GM12864 (cell line): ENCODE data around the gene PCSK7.
A peak's percentile ranks its signal among the peaks of the same experiment; 100 is the strongest.
"Not testable (repeated sequence)": the region's sequence is repeated elsewhere in the genome, so short reads cannot be mapped to it uniquely, and the experiment has no call there.

Experiments
- DNase-seq: peaks from one replicate; pipeline ENCODE4 v3.0.0-alpha.2; 2011; ENCODE audit warnings: low read depth
- H3K4me3 ChIP-seq: 2 replicates; pipeline ENCODE4 v1.5.1; 2011; ENCODE audit warnings: mild to moderate bottlenecking, low read depth, low read length, control low read depth
- CTCF ChIP-seq: IDR thresholded peaks from 2 replicates; pipeline ENCODE4 v1.5.1; 2011; ENCODE audit warnings: low read depth, mild to moderate bottlenecking, moderate library complexity, low read length, control low read depth, inconsistent platforms; ENCODE audit errors: missing control alignments

The PCSK7 gene

DNA sequence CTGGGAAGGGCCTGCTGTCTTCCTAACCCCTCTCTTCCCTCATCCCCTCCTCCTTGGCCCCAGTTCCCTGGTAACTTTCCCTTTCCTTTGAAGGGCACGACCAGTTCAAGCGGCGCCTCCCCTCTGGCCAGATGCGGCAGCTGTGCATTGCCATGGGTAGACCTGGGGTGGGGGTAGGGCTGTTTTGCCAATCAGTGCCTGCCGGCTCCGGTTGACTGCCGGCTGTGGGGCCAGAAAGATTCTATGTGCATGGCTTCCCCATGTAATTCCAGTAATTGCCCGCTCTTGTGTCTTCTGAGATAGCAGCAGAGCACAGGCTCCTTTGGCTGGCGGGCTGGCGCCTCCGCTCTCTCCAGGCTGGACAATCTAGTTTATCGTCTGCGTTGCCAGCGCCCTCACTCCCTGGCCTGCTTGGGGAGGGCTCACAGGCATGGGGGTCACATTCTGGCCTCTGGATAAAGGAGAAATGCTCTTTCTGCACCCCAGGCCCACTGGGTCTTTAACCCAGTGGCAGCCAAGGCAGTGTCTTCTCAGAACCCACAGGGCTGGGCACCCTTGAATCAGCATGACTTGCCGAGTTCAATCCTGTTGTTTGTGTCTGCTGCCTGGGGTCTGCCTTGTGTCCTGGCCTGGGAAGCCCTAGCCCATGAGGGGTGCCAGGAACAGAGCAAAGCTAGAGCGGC is 43.9 kb downstream of the PCSK7 start:
- no peak for DNase-seq
- no peak overlapping the region for H3K4me3 ChIP-seq
- no peak for TF ChIP-seq CTCF

- DNase-seq = no peak
- H3K4me3 ChIP-seq = no peak overlapping the region
- TF ChIP-seq CTCF = no peak
Measured at GRCh38 chr11:117187428-117187798, 44.5 kb downstream of the PCSK7 start.

- no peak for DNase-seq
- no peak for TF ChIP-seq CTCF
- H3K4me3 ChIP-seq = no peak overlapping the region
Measured at GRCh38 chr11:117187007-117187406, 44.9 kb downstream of the PCSK7 start.

GRCh38 chr11:117186431-117186761 is 45.5 kb downstream of the PCSK7 start:
- H3K4me3 ChIP-seq = no peak overlapping the region
- no peak for TF ChIP-seq CTCF
- no peak for DNase-seq

- DNase-seq = peak; percentile 30
- no peak overlapping the region for H3K4me3 ChIP-seq
- TF ChIP-seq CTCF = no peak
Measured at GRCh38 chr11:117185736-117186430, 46.0 kb downstream of the PCSK7 start.

DNA sequence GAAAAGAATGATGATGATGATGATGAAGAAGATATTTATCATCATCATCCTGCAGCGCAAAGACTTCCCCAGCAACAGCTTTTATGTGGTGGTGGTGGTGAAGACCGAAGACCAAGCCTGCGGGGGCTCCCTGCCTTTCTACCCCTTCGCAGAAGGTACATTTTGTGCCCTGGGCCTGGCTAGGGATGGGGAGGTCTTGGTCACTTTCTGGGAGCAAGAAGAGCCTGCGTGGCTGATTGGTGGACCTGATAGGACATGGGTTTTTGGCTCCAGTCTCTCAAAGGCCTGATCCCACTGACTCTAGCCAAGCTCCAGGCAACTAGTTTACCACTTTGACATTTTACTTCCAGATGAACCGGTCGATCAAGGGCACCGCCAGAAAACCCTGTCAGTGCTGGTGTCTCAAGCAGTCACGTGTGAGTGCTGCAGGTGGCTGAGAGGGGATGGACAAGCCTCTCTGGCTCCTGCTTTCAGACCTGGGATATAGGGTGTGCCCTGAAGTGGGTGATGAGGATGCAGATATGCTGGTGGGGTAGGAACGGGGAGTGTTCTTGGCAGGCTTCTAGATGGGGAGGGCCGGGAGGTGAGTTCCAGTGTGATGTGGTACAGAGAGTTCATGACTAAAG is 48.0 kb downstream of the PCSK7 start:
- no peak for DNase-seq

DNA sequence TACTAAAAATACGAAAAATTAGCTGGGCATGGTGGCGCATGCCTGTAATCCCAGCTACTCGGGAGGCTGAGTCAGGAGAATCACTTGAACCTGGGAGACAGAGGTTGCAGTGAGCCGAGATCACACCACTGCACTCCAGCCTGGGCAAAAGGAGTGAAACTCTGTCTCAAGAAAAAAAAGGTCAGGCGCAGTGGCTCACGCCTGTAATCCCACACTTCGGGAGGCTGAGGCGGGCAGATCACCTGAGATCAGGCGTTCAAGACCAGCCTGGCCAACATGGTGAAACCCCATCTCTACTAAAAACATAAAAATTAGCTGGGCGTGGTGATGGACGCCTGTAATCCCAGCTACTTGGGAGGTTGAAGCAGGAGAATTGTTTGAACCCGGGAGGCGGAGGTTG is 48.7 kb downstream of the PCSK7 start:
- H3K4me3 ChIP-seq, DNase-seq: not testable (repeated sequence)

More for the DNA sequence above, 48.0 kb downstream of the PCSK7 start:
- H3K4me3 ChIP-seq = no peak overlapping the region
- no peak for TF ChIP-seq CTCF
